ENCODE results near the gene PLEKHA8.
"Not testable (repeated sequence)": the region's sequence is repeated elsewhere in the genome, so short reads cannot be mapped to it uniquely, and the experiment has no call there.

PLEKHA8 gene

DNA sequence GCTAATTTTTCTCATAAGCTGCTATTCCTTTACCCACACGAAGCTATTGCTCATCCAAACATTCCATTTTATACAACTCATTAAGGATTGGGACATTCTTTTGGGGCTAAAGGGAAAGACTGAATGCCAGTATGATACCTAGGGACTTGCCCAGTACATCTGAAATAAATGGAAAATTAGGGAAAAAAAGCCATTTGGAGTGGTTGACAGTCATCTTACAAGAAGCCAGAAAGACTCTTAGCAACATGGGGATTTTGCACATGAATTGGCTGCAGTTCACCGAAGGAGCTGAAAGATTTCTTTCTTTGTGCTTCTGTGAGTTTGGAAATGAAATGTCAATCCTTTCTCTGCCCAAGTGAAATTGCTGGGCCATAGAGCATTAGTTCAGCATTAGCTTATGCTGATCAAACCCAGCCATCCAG, 63.3 kb downstream of the PLEKHA8 start:
- TF ChIP-seq, protein P1, sequence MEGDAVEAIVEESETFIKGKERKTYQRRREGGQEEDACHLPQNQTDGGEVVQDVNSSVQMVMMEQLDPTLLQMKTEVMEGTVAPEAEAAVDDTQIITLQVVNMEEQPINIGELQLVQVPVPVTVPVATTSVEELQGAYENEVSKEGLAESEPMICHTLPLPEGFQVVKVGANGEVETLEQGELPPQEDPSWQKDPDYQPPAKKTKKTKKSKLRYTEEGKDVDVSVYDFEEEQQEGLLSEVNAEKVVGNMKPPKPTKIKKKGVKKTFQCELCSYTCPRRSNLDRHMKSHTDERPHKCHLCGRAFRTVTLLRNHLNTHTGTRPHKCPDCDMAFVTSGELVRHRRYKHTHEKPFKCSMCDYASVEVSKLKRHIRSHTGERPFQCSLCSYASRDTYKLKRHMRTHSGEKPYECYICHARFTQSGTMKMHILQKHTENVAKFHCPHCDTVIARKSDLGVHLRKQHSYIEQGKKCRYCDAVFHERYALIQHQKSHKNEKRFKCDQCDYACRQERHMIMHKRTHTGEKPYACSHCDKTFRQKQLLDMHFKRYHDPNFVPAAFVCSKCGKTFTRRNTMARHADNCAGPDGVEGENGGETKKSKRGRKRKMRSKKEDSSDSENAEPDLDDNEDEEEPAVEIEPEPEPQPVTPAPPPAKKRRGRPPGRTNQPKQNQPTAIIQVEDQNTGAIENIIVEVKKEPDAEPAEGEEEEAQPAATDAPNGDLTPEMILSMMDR (IDR thresholded peaks at IDR 0.05; ENCODE audit: insufficient read depth, low read length, poor library complexity, severe bottlenecking), result no peak
- no peak for DNase-seq (ENCODE audit: extremely low read depth, insufficient read length)
- no peak overlapping the region for H3K4me3 ChIP-seq (replicated peaks; ENCODE audit: low read depth, low read length)
- H3K36me3 ChIP-seq (ENCODE audit: control insufficient read depth, insufficient read depth, low read length), result no peaks in the 10 kb centered on the region
- no peaks in the 10 kb centered on the region for H3K27me3 ChIP-seq (replicated peaks; ENCODE audit: control insufficient read depth, insufficient read depth, low read length)

DNA sequence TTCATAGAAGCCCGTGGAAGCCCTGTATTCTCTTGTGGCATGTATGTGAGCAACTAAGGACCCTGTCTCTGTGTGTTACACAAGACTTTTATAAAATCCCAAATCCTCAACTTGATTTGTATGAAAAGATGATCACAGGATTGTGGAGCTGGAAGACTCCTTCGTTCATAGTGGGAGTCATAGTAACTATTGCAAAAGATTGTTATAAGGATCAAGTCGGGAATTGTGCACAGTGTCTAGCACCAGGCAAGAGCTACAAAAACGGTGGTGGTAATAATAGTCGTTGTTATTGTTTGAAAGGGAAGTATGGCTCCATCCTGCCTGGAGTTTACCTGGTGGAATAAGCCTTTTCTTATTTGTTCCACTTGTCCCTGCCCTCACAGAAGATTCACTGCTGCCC, 63.8 kb downstream of the PLEKHA8 start:
- TF ChIP-seq, protein P1 (IDR thresholded peaks at IDR 0.05; ENCODE audit: insufficient read depth, low read length, poor library complexity, severe bottlenecking), result no peak

GRCh38 chr7:30093420-30093952, 65.3 kb downstream of the PLEKHA8 start:
- H3K36me3 ChIP-seq (ENCODE audit: control insufficient read depth, insufficient read depth, low read length), result no peaks in the 10 kb centered on the region
- no peaks in the 10 kb centered on the region for H3K27me3 ChIP-seq (replicated peaks; ENCODE audit: control insufficient read depth, insufficient read depth, low read length)
- no peak overlapping the region for H3K4me3 ChIP-seq (replicated peaks; ENCODE audit: low read depth, low read length)
- TF ChIP-seq, protein P1 (IDR thresholded peaks at IDR 0.05; ENCODE audit: insufficient read depth, low read length, poor library complexity, severe bottlenecking), result no peak
- DNase-seq (ENCODE audit: extremely low read depth, insufficient read length), result no peak

More for the DNA sequence above, 63.8 kb downstream of the PLEKHA8 start:
- DNase-seq (ENCODE audit: extremely low read depth, insufficient read length), result no peak
- H3K36me3 ChIP-seq (ENCODE audit: control insufficient read depth, insufficient read depth, low read length), result no peaks in the 10 kb centered on the region
- H3K4me3 ChIP-seq (replicated peaks; ENCODE audit: low read depth, low read length), result no peak overlapping the region
- no peaks in the 10 kb centered on the region for H3K27me3 ChIP-seq (replicated peaks; ENCODE audit: control insufficient read depth, insufficient read depth, low read length)

GRCh38 chr7:30098599-30098998, 70.4 kb downstream of the PLEKHA8 start:
- not testable (repeated sequence) for H3K4me3 ChIP-seq (replicated peaks; ENCODE audit: low read depth, low read length); H3K36me3 ChIP-seq (ENCODE audit: control insufficient read depth, insufficient read depth, low read length); H3K27me3 ChIP-seq (replicated peaks; ENCODE audit: control insufficient read depth, insufficient read depth, low read length); DNase-seq (ENCODE audit: extremely low read depth, insufficient read length)

GRCh38 chr7:30102281-30102680, 74.1 kb downstream of the PLEKHA8 start:
- TF ChIP-seq, protein P1 (IDR thresholded peaks at IDR 0.05; ENCODE audit: insufficient read depth, low read length, poor library complexity, severe bottlenecking), result no peak
- Histone ChIP-seq H3K4me3 (replicated peaks; ENCODE audit: low read depth, low read length) (no peak overlapping the region), H3K36me3 (ENCODE audit: control insufficient read depth, insufficient read depth, low read length) (no peaks in the 10 kb centered on the region), H3K27me3 (replicated peaks; ENCODE audit: control insufficient read depth, insufficient read depth, low read length) (no peaks in the 10 kb centered on the region)
- no peak for DNase-seq (ENCODE audit: extremely low read depth, insufficient read length)

DNA sequence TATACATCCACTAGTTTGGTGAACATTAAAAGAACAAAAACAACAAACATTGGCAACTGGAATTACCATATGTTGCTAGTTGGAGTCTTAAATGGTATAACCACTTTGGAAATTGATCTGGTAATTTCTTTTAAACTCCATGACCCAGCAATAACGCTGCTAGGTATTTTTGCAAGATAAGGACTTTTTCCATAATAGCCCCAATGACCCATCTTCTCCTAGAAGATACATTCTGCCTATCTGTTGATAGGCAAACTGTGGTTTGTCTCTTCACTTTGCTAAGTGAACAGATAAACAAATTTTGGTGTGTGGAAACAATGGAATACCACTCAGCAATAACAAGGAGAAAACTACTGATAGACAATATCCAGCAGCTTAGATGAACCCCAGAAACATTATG, 75.9 kb downstream of the PLEKHA8 start:
- TF ChIP-seq, protein P1 (IDR thresholded peaks at IDR 0.05; ENCODE audit: insufficient read depth, low read length, poor library complexity, severe bottlenecking), result no peak
- no peak for DNase-seq (ENCODE audit: extremely low read depth, insufficient read length)
- no peaks in the 10 kb centered on the region for H3K27me3 ChIP-seq (replicated peaks; ENCODE audit: control insufficient read depth, insufficient read depth, low read length)
- no peaks in the 10 kb centered on the region for H3K36me3 ChIP-seq (ENCODE audit: control insufficient read depth, insufficient read depth, low read length)
- H3K4me3 ChIP-seq (replicated peaks; ENCODE audit: low read depth, low read length), result no peak overlapping the region

Data from GM06990 (cell line).